Measurements from ENCODE around the gene CDKN1C. TPM values are rescaled to one million over a fixed set of nuclear protein-coding genes. Genes with fewer than 3 reads are reported as not detected.

Gene CDKN1C
- total and polyA plus RNA-seq, 2 of the 8 experiments (the other 6 are each of a cell fraction or from before 2014, with no cell fraction given) = 12.8 to 14.1 TPM

DNA sequence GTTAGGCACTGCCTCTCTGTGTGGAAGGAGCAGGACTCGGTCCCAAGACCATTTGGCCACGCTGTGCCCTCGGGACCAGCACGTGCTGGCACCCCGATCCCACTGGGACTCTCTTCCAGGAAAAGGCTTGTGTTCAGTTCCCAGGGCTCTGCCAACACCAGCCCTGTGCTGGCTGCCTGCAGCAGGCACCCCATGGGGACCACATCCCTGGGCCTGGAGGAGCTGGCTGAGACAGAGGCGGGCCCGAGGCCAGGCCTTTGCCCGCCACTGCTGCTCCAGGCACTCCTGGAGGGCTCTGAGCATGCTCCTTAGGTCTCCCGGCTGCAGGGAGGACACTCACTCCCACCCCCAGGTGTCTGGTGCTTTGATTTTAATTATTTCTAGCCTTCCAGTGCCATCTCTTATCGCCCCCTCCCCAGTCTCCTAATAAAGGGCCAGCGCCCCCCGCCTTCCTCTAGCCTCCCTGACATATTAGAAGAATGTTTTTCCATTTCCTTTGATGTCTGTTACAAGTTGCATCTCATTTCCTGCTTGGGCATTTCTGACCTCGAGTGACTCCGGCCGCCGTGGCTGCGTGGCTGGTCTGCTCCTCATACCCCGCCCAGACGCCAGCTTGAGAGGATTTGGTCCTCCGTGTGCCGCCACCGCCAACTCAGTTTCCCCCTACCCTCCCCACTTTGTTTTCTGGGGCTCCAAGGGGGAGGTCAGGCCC is 14.4 kb downstream of the CDKN1C start:
- H2BK5ac ChIP-seq (ENCODE audit: low read depth, low read length) = no peak overlapping the region
- H2AK5ac ChIP-seq (ENCODE audit: low read depth, low read length) = no peak overlapping the region
- peak overlapping the region; percentile 90; the same call in 1 of the 2 replicates for H2BK12ac ChIP-seq (ENCODE audit: low read depth, low read length)
- no peak overlapping the region for H3K4me3 ChIP-seq (ENCODE audit: extremely low read depth in 1 of 4, insufficient read depth in 2 of 4, low read depth in 3 of 4, low read length in 4 of 4)
- DNase-seq (ENCODE audit: low read depth in 1 of 2, low spot score in 2 of 2) = no peak
- H2BK20ac ChIP-seq (ENCODE audit: low read length) = peak overlapping the region; percentile 66; the same call in 1 of the 2 replicates
- no peak overlapping the region for H2AFZ ChIP-seq (ENCODE audit: low read length)
- H3K23me2 ChIP-seq (ENCODE audit: low read depth, low read length) = peaks cover 2% of the 10 kb centered on the region; the same call in 1 of the 2 replicates
- H3K14ac ChIP-seq (ENCODE audit: insufficient read length) = no peak overlapping the region
- WGBS, 2 experiments (ENCODE audit: extremely low coverage in 1 of 2, insufficient coverage in 1 of 2, insufficient read length in 1 of 2, insufficient replicate concordance in 2 of 2, low coverage in 1 of 2, low lambda C conversion rate in 2 of 2, missing lambda C conversion rate in 1 of 2) = 72% methylated on average over 22 of the region's 22 CpGs; no CpG with 5 or more reads in 1 of the 2 experiments
- H3K4me2 ChIP-seq (ENCODE audit: insufficient read depth in 1 of 2, low read depth in 2 of 2, low read length in 2 of 2) = no peak overlapping the region
- H2BK120ac ChIP-seq (replicated peaks; ENCODE audit: low read depth, low read length) = no peak overlapping the region
- H4K91ac ChIP-seq (replicated peaks; ENCODE audit: insufficient read length, low read length) = peak overlapping the region; percentile 75
- H3K23ac ChIP-seq (ENCODE audit: insufficient read length) = no peak overlapping the region
- CTCF ChIA-PET (ENCODE audit: partially characterized antibody) = interaction anchor here (1.3 to 1.5 kb wide), 2 partner anchors 10 to 340 kb away, joined by 4 read pairs; no protein-coding TSS in a partner anchor
- H3K79me2 ChIP-seq (ENCODE audit: control insufficient read depth in 1 of 2, insufficient read depth in 2 of 2, low read length in 2 of 2) = no peaks in the 10 kb centered on the region
- H4K8ac ChIP-seq (ENCODE audit: extremely low read depth, insufficient read depth, low read length) = no peak overlapping the region
- POLR2A ChIA-PET (ENCODE audit: partially characterized antibody) = interaction anchor here (1.3 to 1.9 kb wide), 2 partner anchors 10 kb away, joined by 4 to 5 read pairs; no protein-coding TSS in a partner anchor
- H3K18ac ChIP-seq (ENCODE audit: extremely low read depth, low read length) = no peak overlapping the region; the same call in 1 of the 2 replicates
- H3K27me3 ChIP-seq (replicated peaks in 1 of 4; ENCODE audit: control insufficient read depth in 3 of 4, extremely low read depth in 1 of 4, insufficient read depth in 3 of 4, low read length in 3 of 4) = peaks cover 41 to 79% (median 64%) of the 10 kb centered on the region in 4 experiments
- H3K36me3 ChIP-seq (ENCODE audit: control insufficient read depth in 2 of 4, insufficient read depth in 4 of 4, low read length in 3 of 4) = peaks cover 0 to 4% (median 0%) of the 10 kb centered on the region in 4 experiments; a peak in 1 of 8 replicates
- FAIRE-seq = no peak
- H3K27ac ChIP-seq (ENCODE audit: low read depth, low read length) = no peak overlapping the region
- no peaks in the 10 kb centered on the region for H4K20me1 ChIP-seq (replicated peaks in 1 of 2; ENCODE audit: control insufficient read depth in 1 of 2, insufficient read depth in 2 of 2, low read length in 2 of 2)
- no peak overlapping the region for H3K4ac ChIP-seq (replicated peaks; ENCODE audit: insufficient read length, low read depth, low read length)
- peak overlapping the region; percentile 65; the same call in 1 of the 2 replicates for H2BK15ac ChIP-seq (ENCODE audit: low read length)
- TF ChIP-seq TAF7 (optimal IDR thresholded peaks at IDR 0.05; ENCODE audit: borderline replicate concordance, low read depth, low read length) = no peak
- TF ChIP-seq, protein P1, sequence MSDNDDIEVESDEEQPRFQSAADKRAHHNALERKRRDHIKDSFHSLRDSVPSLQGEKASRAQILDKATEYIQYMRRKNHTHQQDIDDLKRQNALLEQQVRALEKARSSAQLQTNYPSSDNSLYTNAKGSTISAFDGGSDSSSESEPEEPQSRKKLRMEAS (IDR thresholded peaks at IDR 0.05) = peak; percentile 43; the same call in 1 of the 2 replicates
- peaks cover 10 to 11% of the 10 kb centered on the region in 2 experiments; a peak in 2 of 4 replicates for H3K9me3 ChIP-seq (ENCODE audit: insufficient read depth in 2 of 2, low read depth in 1 of 2, low read length in 1 of 2)
- H3K79me1 ChIP-seq (ENCODE audit: low read depth, low read length) = no peaks in the 10 kb centered on the region
- no peak overlapping the region for H3K56ac ChIP-seq (replicated peaks; ENCODE audit: insufficient read length, low read depth, low read length)
- H4K5ac ChIP-seq (ENCODE audit: insufficient read length, low read depth, low read length) = peak overlapping the region; percentile 13
- no peak overlapping the region for H3K9ac ChIP-seq (replicated peaks in 1 of 4; ENCODE audit: extremely low read depth in 1 of 4, low read depth in 3 of 4, low read length in 3 of 4)
- peaks cover 4 to 29% (median 16%) of the 10 kb centered on the region in 4 experiments; a peak in 6 of 7 replicates for H3K4me1 ChIP-seq (replicated peaks in 1 of 4; ENCODE audit: control insufficient read depth in 3 of 4, insufficient read depth in 4 of 4, low read length in 3 of 4)

Data from H1 (cell line).